ENCODE measurements around the gene ROM1. TPM values are rescaled to one million over a fixed set of nuclear protein-coding genes. Genes with fewer than 3 reads are reported as not detected.

Gene ROM1
- total and polyA plus RNA-seq, 4 donors: 3.5 to 17.9 (median 9.4) TPM

GRCh38 chr11:62572431-62572830 lies 40.6 kb upstream of the ROM1 start:
- 77 to 86% methylated on average over 12 of the region's 12 CpGs for WGBS, 2 donors
- DNase-seq: no peak
- H3K9me3 ChIP-seq (ENCODE audit: control insufficient read depth in 4 of 4, insufficient read depth in 3 of 4, low read length in 3 of 4): no peaks in the 10 kb centered on the region
- no peaks in the 10 kb centered on the region for H3K27me3 ChIP-seq (ENCODE audit: control insufficient read depth in 3 of 3, insufficient read depth in 3 of 3, low read length in 2 of 3)
- H3K36me3 ChIP-seq (ENCODE audit: control insufficient read depth in 4 of 4, insufficient read depth in 4 of 4, low read length in 4 of 4): peaks cover 3 to 35% (median 29%) of the 10 kb centered on the region in 4 donors
- no peak for ATAC-seq (ENCODE audit: insufficient read depth, low FRiP score)
- peak overlapping the region; percentile 90 to 96 for H3K9ac ChIP-seq (ENCODE audit: insufficient read depth in 1 of 2, low read length in 2 of 2)
- no peak overlapping the region for H3K27ac ChIP-seq (ENCODE audit: low read depth in 1 of 2, low read length in 1 of 2)
- TF ChIP-seq CTCF (IDR thresholded peaks at IDR 0.05; ENCODE audit: control extremely low read depth, extremely low read depth): no peak
- peak overlapping the region; percentile 55 for H3K4me3 ChIP-seq
- peaks cover 0 to 24% (median 14%) of the 10 kb centered on the region in 5 donors for H3K4me1 ChIP-seq (ENCODE audit: control insufficient read depth in 5 of 5, insufficient read depth in 5 of 5, low read length in 5 of 5)

GRCh38 chr11:62573006-62573591 lies 40.0 kb upstream of the ROM1 start:
- Histone ChIP-seq H3K27ac (ENCODE audit: low read depth in 1 of 2, low read length in 1 of 2) (peak overlapping the region; percentile 46 to 75), H3K4me1 (ENCODE audit: control insufficient read depth in 5 of 5, insufficient read depth in 5 of 5, low read length in 5 of 5) (peaks cover 0 to 24% (median 15%) of the 10 kb centered on the region in 5 donors), H3K27me3 (ENCODE audit: control insufficient read depth in 3 of 3, insufficient read depth in 3 of 3, low read length in 2 of 3) (no peaks in the 10 kb centered on the region), H3K4me3 (peak overlapping the region; percentile 55), H3K9me3 (ENCODE audit: control insufficient read depth in 4 of 4, insufficient read depth in 3 of 4, low read length in 3 of 4) (no peaks in the 10 kb centered on the region), H3K9ac (ENCODE audit: insufficient read depth in 1 of 2, low read length in 2 of 2) (peak overlapping the region; percentile 90 to 96), H3K36me3 (ENCODE audit: control insufficient read depth in 4 of 4, insufficient read depth in 4 of 4, low read length in 4 of 4) (peaks cover 3 to 33% (median 27%) of the 10 kb centered on the region in 4 donors)
- TF ChIP-seq CTCF (IDR thresholded peaks at IDR 0.05; ENCODE audit: control extremely low read depth, extremely low read depth): no peak
- peak in 2 of 3 donors; percentile 19 to 29 for DNase-seq
- WGBS, 2 donors: 1% methylated on average over 33 of the region's 33 CpGs
- ATAC-seq (ENCODE audit: insufficient read depth, low FRiP score): no peak

GRCh38 chr11:62573592-62574362 lies 39.3 kb upstream of the ROM1 start, which contains the start of gene EEF1G:
EEF1G (minus strand) TSS chr11:62573891; CDS start chr11:62573842, 49 bp downstream.
- no peaks in the 10 kb centered on the region for H3K9me3 ChIP-seq (ENCODE audit: control insufficient read depth in 4 of 4, insufficient read depth in 3 of 4, low read length in 3 of 4)
- H3K27ac ChIP-seq (ENCODE audit: low read depth in 1 of 2, low read length in 1 of 2): peak within 1 kb of the TSS; percentile 91 to 92
- no peaks in the 10 kb centered on the region for H3K27me3 ChIP-seq (ENCODE audit: control insufficient read depth in 3 of 3, insufficient read depth in 3 of 3, low read length in 2 of 3)
- no peak for TF ChIP-seq CTCF (IDR thresholded peaks at IDR 0.05; ENCODE audit: control extremely low read depth, extremely low read depth)
- H3K36me3 ChIP-seq (ENCODE audit: control insufficient read depth in 4 of 4, insufficient read depth in 4 of 4, low read length in 4 of 4): peaks cover 5 to 38% (median 27%) of the 10 kb centered on the region in 4 donors
- ATAC-seq (ENCODE audit: insufficient read depth, low FRiP score): peak; percentile 96
- H3K4me1 ChIP-seq (ENCODE audit: control insufficient read depth in 5 of 5, insufficient read depth in 5 of 5, low read length in 5 of 5): peaks cover 0 to 24% (median 15%) of the 10 kb centered on the region in 5 donors
- WGBS, 2 donors: 0% methylated on average over 46 of the region's 46 CpGs
- DNase-seq: peak; percentile 100
- peak within 1 kb of the TSS; percentile 55 for H3K4me3 ChIP-seq
- H3K9ac ChIP-seq (ENCODE audit: insufficient read depth in 1 of 2, low read length in 2 of 2): peak within 1 kb of the TSS; percentile 90 to 96
